ENCODE measurements around the gene IGF1R. TPM values are rescaled to one million over a fixed set of nuclear protein-coding genes. Genes with fewer than 3 reads are reported as not detected.

Gene IGF1R
- total and polyA plus RNA-seq, 2 of the 13 experiments (the other 11 are each of a cell fraction or from before 2014, with no cell fraction given), result 15.9 to 18.4 TPM

DNA sequence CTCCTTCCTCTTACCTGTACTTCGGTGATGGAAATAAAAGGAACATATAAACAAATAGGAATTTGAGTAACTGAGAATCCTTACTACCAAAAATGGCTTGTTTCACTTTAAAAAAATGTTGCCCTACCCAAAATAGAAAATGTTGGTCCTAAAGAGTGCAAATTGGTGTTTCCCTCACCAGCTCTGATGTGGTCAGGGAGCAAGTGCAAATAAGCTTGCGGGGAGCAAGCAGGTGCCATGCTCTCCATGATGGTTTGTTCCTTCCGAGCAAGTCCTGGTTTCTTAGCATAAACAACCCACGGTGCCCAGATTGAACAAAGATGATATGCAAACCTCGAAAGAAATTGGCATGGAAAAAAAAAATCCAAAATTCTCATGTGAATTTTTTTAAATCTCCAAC, 290.5 kb downstream of the IGF1R start:
- WGBS (ENCODE audit: low lambda C conversion rate), result over 99% methylated on average over 5 of the region's 5 CpGs
- H3K27ac ChIP-seq (ENCODE audit: extremely low read length, insufficient read depth, low read length), result no peak overlapping the region
- no peaks in the 10 kb centered on the region for H3K79me2 ChIP-seq (ENCODE audit: insufficient read depth, low read length)
- H3K9me3 ChIP-seq (ENCODE audit: low read length), result no peaks in the 10 kb centered on the region
- H3K27me3 ChIP-seq (ENCODE audit: control insufficient read depth in 1 of 2, insufficient read depth in 2 of 2, low read length in 2 of 2), result no peaks in the 10 kb centered on the region
- no peak overlapping the region for H3K4me2 ChIP-seq (ENCODE audit: low read depth, low read length)
- peaks cover 27% of the 10 kb centered on the region for H3K4me1 ChIP-seq (ENCODE audit: insufficient read depth, low read length)
- FAIRE-seq (no peak), DNase-seq (ENCODE audit: low spot score) (no peak), ATAC-seq (no peak)
- no peak overlapping the region for H2AFZ ChIP-seq (ENCODE audit: low read length)
- in situ Hi-C loops (cut with HindIII; ENCODE audit: extremely low pct_ligation_motif_present, low pct_unique_long_range_greater_than_20kb) (no loop called here), intact Hi-C loops (cut with micrococcal nuclease; ENCODE audit: unreplicated experiment) (no loop called here)
- no TSS peak for BruUV-seq (replicated peaks)
- no peak for TF ChIP-seq ZMAT3 (CRISPR knock-in tag; conservative IDR thresholded peaks at IDR 0.05)
- TF ChIP-seq ZNF207 (IDR thresholded peaks at IDR 0.05; ENCODE audit: borderline replicate concordance), result no peak
- TF ChIP-seq ZIK1 (CRISPR knock-in tag; IDR thresholded peaks at IDR 0.05; ENCODE audit: borderline replicate concordance, low read depth), result no peak
- TF ChIP-seq, protein P1, sequence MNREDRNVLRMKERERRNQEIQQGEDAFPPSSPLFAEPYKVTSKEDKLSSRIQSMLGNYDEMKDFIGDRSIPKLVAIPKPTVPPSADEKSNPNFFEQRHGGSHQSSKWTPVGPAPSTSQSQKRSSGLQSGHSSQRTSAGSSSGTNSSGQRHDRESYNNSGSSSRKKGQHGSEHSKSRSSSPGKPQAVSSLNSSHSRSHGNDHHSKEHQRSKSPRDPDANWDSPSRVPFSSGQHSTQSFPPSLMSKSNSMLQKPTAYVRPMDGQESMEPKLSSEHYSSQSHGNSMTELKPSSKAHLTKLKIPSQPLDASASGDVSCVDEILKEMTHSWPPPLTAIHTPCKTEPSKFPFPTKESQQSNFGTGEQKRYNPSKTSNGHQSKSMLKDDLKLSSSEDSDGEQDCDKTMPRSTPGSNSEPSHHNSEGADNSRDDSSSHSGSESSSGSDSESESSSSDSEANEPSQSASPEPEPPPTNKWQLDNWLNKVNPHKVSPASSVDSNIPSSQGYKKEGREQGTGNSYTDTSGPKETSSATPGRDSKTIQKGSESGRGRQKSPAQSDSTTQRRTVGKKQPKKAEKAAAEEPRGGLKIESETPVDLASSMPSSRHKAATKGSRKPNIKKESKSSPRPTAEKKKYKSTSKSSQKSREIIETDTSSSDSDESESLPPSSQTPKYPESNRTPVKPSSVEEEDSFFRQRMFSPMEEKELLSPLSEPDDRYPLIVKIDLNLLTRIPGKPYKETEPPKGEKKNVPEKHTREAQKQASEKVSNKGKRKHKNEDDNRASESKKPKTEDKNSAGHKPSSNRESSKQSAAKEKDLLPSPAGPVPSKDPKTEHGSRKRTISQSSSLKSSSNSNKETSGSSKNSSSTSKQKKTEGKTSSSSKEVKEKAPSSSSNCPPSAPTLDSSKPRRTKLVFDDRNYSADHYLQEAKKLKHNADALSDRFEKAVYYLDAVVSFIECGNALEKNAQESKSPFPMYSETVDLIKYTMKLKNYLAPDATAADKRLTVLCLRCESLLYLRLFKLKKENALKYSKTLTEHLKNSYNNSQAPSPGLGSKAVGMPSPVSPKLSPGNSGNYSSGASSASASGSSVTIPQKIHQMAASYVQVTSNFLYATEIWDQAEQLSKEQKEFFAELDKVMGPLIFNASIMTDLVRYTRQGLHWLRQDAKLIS (CRISPR knock-in tag; IDR thresholded peaks at IDR 0.05), result no peak
- no peak for TF ChIP-seq ZNF589 (CRISPR knock-in tag; conservative IDR thresholded peaks at IDR 0.05)
- no peak for TF ChIP-seq ZNF234 (CRISPR knock-in tag; conservative IDR thresholded peaks at IDR 0.05)
- TF ChIP-seq DR1 (CRISPR knock-in tag; IDR thresholded peaks at IDR 0.05), result no peak
- TF ChIP-seq ETV5 (CRISPR knock-in tag; IDR thresholded peaks at IDR 0.05; ENCODE audit: borderline replicate concordance), result no peak
- TF ChIP-seq ZNF235 (CRISPR knock-in tag; IDR thresholded peaks at IDR 0.05; ENCODE audit: borderline replicate concordance), result no peak
- no peak for TF ChIP-seq FOSL2 (CRISPR knock-in tag; IDR thresholded peaks at IDR 0.05)
- TF ChIP-seq NKX3-1 (CRISPR knock-in tag; IDR thresholded peaks at IDR 0.05), result no peak
- no peak for TF ChIP-seq PPARG (CRISPR knock-in tag; conservative IDR thresholded peaks at IDR 0.05)
- no peak for TF ChIP-seq ZFP62 (CRISPR knock-in tag; IDR thresholded peaks at IDR 0.05)
- TF ChIP-seq SRY (CRISPR knock-in tag; IDR thresholded peaks at IDR 0.05), result no peak
- TF ChIP-seq ZNF569 (CRISPR knock-in tag; IDR thresholded peaks at IDR 0.05; ENCODE audit: borderline replicate concordance), result no peak
- no peak for TF ChIP-seq MAFF (IDR thresholded peaks at IDR 0.05; ENCODE audit: low read depth, low read length)
- no peak overlapping the region for H3K9ac ChIP-seq (ENCODE audit: insufficient read depth, low read depth, low read length)
- H3K4me3 ChIP-seq (replicated peaks in 1 of 3; ENCODE audit: insufficient read depth in 1 of 3, low read depth in 2 of 3, low read length in 3 of 3), result no peak overlapping the region
- no peaks in the 10 kb centered on the region for H4K20me1 ChIP-seq (ENCODE audit: insufficient read depth, low read length)
- peaks cover 19 to 82% of the 10 kb centered on the region in 2 experiments for H3K36me3 ChIP-seq (replicated peaks in 1 of 2; ENCODE audit: control insufficient read depth in 1 of 2, insufficient read depth in 2 of 2, low read length in 2 of 2)
- ChIA-PET CTCF (ENCODE audit: low intra/inter-chr PET ratio, low total read pairs) (no interaction called here), POLR2A (no interaction called here)
